HG03159 (cell line): Measurements from ENCODE around the gene KIF3B.
A peak's percentile ranks its signal among the peaks of the same experiment; 100 is the strongest.

ENCODE experiments used
- ATAC-seq: cut with Tn5 transposase; IDR thresholded peaks from one replicate; pipeline ENCODE4 v1.9.1; 2021; ENCODE audit warnings: mild to moderate bottlenecking, moderate library complexity; ENCODE audit not compliant: unreplicated experiment

Gene KIF3B

DNA sequence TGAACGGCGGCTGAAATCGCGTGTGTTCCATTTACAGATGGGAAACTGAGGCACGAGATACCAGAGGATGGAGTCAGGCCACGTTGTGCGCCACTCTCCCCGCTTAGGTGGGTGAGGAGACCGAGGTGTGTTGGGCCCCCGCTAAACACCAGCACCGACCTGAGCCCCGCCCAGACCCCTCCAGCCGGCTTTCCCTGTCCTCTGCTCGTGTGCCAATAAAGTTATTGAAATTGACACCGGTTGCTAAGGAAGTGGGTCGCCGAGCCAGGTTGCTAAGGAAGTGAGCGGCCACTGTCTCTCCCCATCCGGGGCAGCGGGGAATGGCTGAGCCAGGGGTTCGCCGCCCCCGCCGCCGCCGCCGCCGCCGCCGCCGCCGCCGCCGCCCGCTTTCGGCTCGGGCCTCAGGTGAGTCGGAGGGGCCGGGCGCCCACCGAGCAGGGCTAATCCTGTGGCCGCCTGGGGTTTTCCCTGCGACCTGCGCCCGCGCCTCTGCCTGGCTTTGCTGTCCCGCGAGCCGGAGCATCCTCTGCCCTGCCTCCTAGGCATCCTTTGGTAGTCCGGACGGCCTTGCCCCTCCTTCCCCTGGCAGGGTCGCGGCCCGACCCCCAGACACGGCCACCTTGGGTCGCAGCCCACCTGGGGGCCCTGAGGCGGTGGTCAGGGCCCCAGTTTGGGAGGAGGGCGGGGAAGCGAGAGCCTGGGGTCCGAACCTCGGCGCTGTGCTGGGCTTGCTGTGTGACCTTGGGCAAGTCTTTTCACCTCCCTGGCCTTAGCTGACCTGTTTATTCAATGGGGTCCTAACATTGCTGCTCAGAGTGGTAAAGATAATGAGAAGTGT, at the start of gene KIF3B:
TSS of gene KIF3B (plus strand) at position 291 of the 838 bp plus-strand sequence. CDS start 32,127 bp downstream, outside the sequence.
- ATAC-seq = peak; percentile 78

DNA sequence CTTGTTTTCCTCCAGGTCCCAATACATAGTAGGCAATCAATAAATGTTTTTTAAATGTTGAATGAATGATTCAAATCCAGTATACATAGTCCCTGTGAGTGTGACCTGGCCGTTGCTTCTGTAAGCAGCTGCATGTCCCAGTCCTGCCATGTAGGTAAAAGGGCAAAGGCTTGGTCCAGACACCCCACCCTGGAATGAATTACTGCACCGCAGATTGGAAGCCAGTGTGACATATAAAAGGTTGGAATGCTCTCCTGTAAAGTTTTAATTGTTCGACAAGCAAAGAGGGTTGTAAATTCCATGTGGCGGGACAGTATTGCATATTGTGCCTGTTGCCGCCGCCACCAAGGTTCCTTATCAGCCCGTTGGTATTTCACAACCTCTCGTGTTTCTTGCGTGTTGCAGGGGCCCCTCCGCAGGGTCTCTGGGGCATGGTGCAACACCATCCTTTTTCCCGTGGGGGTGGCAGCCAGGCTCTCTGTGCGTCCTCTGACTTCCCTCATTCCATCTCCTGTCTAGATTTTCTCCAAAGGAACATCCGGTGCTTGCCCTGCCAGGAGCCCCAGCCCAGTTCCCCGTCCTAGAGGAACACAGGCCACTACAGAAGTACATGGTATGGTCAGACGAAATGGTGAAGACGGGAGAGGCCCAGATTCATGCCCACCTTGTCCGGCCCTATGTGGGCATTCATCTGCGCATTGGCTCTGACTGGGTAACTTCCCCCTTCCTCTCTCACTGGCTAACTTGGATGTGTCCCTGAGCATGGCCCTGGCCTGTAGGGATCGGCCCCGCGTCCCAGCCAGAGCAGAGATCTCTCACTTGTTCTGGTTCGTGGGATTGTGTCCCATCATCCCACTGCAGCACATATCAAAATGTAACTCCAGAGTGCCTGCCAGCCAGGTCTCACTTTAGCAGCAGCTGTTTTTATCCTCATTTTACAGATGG, 49.4 kb upstream of the KIF3B start:
- ATAC-seq = no peak

DNA sequence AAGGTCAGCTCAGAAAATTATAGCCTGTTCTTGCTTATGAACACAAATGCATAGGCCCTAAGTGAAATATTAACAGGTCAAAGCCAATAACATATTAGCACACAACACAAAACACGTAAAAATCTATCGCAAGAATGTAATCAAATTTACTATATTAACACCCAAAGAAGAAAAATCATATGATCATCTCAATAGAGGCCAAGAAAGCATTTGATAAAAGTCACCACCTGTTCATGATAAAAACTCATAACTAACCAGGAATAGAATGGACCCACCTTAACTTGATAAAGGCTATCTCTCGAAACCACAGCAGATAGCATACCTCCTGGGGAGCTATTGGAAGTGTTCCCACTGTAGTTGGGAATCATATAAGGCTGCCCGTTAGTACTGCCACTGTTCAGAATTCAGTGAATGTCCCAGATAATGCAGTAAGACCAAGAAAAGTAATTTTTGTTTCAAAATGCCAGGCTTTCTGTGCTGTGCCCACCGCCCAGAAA, 48.2 kb upstream of the KIF3B start:
- no peak for ATAC-seq

DNA sequence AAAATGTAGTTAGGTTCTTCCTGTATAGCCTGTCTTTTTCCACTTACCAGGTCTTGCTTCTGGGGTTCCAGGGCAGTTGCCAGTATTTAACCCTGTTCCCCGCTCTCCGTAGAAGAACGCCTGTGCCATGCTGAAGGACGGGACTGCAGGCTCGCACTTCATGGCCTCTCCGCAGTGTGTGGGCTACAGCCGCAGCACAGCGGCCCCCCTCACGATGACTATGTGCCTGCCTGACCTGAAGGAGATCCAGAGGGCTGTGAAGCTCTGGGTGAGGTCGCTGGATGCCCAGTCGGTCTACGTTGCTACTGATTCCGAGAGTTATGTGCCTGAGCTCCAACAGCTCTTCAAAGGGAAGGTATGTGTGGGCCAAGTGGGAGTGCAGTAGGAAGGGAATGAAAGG, 46.7 kb upstream of the KIF3B start:
- ATAC-seq = no peak

DNA sequence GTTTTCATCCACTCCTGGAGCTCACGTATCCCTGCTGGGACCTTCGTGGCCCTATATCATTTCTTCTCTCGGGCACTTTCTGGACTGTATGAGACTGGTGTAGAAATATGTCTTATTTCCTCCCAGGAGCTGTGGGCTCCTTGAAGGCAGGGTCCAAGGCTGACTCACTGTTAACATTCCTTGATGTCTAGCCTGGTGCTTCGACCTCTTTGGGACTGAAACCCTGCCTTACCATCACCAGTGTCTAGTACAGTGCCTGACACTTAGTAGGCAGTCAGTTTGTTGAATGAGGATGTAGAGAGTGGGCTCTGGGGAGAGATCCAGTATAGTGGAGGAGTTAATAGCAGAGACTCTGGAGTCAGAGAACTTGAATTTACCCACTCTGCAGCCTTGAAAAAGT, 46.2 kb upstream of the KIF3B start:
- no peak for ATAC-seq

DNA sequence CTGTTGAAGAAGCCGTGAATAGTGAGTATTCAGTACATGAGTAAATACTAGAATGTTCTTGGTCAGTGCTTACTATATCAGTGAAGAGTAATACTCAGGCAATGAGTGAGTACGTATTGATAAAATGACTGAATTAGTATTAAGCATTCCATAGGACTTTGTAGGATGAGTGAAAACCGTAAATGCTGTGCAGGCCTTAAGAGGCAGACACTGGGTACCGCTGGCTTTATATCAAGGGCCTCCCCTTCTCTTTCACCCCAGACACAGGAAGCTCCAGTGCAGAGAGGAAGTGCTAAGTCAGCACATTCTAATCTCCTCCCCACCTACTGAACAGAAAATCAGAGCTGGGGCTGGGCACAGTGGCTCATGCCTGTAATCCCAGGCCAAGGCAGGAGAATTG, 45.6 kb upstream of the KIF3B start:
- ATAC-seq = no peak

DNA sequence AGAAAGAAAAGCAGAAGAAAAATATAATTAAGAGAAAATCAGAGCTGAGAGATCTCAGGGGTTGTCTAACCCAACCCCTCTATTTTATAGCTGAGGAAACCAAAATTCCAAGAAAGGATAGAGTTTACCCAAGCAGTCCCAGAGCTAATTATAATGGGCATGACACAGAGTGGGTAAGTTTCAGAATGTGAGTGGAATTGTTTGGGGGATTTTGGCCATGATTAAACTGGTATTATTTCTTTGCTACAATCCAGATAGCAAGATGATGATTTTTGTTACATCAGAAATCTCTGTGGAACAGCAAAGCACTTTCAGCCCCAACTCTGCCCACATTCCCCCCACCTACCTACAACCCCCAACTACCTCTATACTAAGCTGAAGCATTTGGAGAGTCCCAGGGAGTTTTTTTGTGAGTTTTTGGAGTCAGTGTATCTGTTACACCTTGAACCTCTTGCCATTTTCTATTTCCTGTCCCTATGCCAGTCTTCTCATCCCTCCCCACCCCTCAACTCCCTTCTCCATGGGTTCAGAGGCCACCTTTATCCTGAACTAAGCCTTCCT, 45.0 kb upstream of the KIF3B start:
- ATAC-seq = no peak

DNA sequence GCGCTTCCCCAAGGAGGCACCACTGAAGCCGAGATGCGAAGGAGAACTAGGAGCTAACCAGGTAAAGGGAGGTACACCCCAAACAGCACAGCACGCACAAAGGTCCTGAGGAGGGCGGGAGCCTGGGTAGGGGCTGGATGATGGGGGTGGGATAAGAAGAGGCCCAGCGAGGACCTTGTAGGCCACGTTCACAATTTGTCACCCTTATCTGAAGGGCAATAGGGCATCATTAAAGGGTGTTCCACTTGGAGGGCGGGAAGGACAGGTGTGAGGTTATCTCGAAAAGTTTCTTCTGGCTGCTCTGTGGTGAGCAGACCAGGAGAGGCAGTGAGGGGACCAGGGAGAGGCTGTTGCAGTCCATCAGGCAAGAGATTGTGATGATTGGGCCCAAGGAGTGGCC, 44.2 kb upstream of the KIF3B start:
- no peak for ATAC-seq

DNA sequence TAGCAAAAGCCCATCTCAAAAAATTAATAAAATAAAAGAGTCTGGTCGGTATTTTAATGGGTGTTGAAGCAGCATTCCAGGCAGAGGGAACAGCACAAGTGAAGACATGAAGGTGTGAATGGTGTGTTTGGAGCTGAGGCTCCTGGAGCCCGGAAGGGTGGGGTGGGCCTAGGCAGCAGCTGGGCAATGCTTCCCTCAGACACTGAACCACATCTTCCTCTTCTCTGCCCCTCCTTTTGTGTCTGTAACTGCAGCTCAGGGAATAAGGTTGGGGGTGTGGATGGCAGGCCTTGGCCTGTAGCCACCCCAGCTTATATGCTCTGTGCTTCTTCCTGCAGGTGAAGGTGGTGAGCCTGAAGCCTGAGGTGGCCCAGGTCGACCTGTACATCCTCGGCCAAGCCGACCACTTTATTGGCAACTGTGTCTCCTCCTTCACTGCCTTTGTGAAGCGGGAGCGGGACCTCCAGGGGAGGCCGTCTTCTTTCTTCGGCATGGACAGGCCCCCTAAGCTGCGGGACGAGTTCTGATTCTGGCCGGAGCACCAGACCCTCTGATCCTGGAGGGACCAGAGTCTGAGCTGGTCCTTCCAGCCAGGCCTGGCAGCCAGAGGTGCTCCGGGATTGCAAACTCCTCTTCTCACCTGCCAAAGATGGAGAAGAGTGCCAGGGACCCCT, 43.2 kb upstream of the KIF3B start:
- no peak for ATAC-seq

DNA sequence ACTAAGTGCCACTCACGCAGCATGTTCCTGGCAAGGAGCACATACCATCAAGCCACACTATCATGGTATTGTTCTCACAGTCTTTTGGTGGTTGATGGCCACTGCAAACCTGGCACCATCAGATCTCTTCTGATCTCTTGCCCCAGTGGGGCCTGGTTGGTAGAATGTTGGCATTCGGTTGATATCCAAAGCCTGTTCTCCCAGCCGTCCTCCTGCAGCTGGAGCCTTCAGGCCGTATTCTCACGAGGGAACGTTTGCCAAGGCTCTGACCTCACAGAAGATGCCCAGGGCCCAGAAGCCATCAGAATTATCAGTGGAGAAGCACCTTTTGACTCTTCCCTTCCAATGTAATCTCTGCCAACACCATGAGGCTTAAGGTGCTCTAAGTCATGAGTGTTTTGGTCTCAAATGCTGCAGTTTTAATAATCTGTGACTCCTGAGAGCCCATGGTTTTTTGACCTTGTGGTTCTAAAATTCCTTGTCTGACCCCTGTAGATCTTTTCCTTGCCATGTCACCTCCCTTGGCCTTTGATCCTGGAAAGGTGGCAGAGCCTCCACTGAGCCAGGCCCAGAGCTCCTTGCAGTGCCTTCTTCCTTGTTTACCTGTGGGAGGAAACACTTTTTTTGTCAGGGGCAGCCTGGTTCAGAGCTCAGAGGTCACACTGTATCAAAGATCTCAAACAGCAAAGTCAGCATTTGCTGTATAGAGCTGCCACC, 42.0 kb upstream of the KIF3B start:
- ATAC-seq = no peak

DNA sequence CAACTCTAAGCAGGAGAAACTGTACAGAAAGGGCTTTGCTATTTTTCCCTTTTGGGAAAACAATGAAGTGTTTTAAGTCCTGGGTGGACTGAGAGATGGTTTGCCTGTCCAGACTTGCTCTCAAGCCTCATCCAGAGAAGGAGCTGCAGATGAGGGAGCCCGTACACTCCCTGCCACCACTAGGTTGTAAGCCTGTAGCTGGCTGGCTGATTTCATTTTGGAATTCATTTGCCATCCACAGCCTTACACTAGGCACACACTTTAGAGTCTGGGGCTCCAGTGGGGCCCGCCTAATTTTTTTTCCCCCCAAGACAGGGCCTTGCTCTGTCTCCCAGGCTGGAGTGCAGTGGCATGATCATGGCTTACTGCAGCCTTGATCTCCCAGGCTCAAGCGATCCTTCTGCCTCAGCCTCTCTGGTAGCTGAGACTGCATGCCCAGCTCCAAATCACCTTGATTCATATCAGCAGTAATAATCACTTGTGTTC, 41.4 kb upstream of the KIF3B start:
- no peak for ATAC-seq

DNA sequence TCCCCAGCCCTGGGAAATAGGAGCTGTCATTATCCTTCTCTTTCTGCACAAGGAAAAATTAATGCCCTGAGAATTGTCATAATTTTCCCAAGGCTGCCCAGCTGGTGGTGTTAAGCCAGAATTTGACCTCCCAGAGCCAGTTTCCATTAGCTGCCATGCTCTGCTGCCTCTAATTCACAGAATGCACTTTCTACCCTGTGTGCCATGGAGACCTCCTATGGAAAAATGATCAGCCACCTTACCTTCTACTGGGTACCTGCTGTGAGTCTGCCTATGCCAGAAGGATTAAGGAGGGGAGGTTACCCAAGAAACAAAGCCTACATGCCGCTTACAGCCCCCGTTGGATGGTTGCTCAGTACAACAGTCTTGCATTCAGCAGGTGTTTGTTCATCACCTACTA, 40.6 kb upstream of the KIF3B start:
- no peak for ATAC-seq

DNA sequence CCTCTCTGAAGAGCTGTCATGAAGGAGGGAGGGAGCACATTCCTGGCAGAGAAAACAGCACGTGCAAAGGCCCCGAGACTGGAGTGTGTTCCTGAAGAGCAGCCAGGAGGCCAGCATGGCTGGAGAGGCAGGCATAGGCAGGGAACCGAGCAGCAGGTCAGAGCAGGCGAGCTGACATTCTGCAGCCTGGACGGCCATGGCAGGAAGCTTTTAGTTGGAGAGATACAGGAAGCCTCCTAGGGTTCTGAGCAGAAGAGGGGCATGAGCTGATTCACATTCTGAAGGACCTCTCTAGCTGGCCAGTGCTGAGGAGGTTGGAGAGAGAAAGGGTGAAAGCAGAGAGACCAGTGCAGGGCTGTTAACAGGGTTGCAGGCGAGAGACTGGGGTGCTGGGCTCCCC, 40.0 kb upstream of the KIF3B start:
- ATAC-seq = no peak

DNA sequence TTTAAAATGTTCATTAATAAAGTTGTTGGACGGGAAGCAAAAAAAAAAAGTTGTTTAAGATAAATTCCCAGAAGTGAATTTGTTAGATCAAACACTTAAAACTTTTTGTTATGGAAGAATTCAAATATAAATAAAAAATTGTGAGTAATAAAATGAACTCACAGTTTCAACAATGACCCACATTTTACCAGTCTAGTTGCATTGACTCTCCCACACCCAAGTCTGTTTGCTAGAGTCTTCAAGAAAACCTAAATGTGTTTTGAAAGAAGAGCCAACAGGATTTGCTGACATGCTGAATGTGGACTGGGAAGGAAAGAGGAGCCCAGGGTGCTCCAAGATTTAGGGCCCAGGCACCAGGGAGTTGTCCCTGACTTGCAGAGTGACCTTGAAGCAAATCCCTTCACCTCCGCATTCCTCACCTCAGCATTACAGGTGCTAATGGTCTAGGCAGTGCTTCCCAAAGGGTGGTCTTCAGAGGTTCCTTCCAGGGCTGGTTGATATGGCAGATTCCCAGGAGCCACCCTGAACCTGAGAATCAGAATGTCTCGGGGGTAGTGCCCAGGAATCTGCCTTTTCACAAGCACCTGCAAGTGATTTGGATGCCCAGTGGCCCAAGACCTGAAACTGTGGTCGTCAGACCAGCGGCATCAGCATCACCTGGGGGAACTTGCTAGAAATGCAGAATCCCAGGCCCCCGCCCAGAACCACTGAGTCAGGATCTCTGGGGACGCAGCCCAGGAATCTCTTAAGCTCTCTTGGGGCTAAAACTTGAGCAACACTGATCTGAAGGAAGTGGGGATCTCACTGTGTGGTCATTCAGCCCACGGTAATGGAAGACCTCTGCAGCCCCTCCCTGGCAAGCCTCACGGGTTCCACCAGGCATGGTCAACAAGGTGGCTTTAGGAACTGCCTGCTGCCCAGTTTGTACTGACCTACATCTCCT, 38.7 kb upstream of the KIF3B start:
- ATAC-seq = no peak

DNA sequence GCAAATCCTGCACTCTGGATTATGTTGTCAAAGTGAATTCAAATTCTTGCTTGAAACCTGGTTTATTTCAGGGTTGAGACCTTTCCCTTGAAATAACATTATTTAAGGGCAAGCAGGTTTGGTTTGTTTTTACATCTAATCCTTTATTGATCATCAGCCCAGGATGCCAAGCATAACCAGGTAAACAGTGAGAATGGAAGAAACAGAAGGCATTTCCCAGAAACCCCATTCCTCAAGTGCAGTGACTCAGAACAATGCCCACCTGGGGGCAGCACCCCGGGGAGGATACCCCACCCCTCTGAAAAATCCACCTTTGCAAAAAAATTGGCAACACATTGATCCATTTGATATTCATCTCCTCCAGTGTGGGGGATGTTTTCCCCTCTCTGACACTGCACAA, 37.2 kb upstream of the KIF3B start:
- ATAC-seq = no peak

DNA sequence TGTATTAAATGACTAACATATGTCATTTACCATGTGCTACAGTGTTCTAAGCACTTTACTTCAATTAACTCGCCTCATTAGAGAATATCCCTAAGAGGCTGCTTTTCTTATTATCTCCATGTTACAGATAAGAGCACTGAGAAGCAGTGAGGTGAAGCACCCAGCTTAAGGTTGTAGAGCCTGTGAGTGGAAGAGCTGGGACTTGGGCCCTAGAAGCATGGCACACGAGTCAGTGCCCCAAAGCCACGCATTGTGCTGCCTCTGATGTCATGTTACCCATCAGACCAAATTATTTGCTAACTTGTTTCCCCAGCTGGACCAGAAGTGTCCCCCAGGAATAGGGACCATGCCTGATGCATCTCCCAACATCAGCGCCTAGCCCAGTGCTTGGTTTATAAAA, 35.6 kb upstream of the KIF3B start:
- no peak for ATAC-seq

DNA sequence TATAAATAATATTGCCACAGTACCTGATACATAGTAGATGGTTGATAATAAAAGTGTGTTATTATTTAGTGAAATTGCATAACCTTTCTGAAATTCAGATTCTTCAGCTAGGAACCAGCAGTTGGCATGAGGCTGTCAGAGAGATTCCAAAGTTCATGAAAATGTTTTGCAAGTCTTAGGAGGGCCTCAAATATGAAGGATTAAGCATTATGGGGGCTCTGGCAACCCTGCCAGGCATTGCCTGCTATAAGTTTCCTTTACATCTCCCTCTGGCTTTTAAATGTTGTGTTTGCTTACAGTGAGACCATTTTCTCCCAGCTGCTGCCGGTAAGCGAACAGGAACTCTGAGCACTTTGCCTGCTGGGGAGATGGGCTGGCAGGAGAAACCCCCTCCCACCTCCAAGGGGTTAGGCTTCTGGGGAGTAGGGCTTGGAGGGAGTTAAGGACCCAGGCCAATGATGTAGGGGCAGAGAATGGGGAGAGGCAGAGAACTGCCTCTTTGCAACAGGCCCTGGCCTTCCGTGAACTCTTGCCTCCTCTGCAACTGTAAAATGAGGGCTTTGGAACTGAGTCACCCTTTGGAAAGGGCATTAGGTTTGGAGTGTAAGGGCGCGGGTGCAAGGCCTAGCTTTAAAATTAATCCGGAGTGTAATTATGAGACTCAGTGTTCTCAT, 33.2 kb upstream of the KIF3B start:
- ATAC-seq = no peak

DNA sequence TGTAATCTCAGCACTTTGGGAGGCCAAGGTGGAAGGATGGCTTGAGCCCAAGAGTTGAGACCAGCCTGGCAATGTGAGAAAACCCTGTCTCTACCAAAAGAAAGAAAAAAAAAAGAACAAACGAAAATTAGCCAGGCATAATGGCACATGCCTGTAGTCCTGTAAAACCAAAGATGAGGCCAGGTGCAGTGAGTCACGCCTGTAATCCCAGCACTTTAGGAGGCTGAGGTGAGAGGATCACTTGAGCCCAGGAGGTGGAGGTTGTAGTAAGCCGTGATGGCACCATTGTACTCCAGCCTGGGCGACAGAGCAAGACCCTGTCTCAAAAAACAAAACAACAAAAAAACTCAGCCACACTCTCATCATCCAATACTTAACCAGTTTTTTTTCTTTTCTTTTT, 32.5 kb upstream of the KIF3B start:
- ATAC-seq = no peak
